ENCODE data around the gene RNF186.

- TF ChIP-seq CTCF (IDR thresholded peaks at IDR 0.05; ENCODE audit: low read depth, low read length, poor library complexity, severe bottlenecking) (no peak), EZH2phosphoT487 (IDR thresholded peaks at IDR 0.05; ENCODE audit: borderline replicate concordance, low read length) (no peak)
Observed at GRCh38 chr1:19770436-19771190, 44.5 kb downstream of the RNF186 start.
